ENCODE results near the gene ATP2A3.
A peak's percentile ranks its signal among the peaks of the same experiment; 100 is the strongest.

The ATP2A3 gene

GRCh38 chr17:3966720-3967363 is 2.6 kb upstream of the ATP2A3 start:
- Histone ChIP-seq H3F3A (ENCODE audit: low read depth) (peaks cover 7% of the 10 kb centered on the region; the same call in 1 of the 2 replicates), H3K9me2 (replicated peaks; ENCODE audit: low read depth, low read length) (no peaks in the 10 kb centered on the region), H3K36me3 (ENCODE audit: insufficient read depth, low read length) (no peaks in the 10 kb centered on the region), H3K4me3 (ENCODE audit: low read length, poor library complexity, severe bottlenecking) (no peak overlapping the region), H3K9me3 (ENCODE audit: insufficient read depth, low read depth, low read length) (no peaks in the 10 kb centered on the region), H2AFZ (ENCODE audit: low read length) (no peak overlapping the region), H3K27me3 (ENCODE audit: insufficient read depth, low read length, poor library complexity, severe bottlenecking) (no peaks in the 10 kb centered on the region), H3K4me2 (ENCODE audit: low read depth, low read length, poor library complexity, severe bottlenecking) (no peak overlapping the region), H3K79me2 (ENCODE audit: insufficient read depth, low read length) (peaks cover 21% of the 10 kb centered on the region), H3K9ac (ENCODE audit: low read depth, low read length, poor library complexity, severe bottlenecking) (no peak overlapping the region), H3K4me1 (ENCODE audit: insufficient read depth, low read length, poor library complexity, severe bottlenecking) (peaks cover 25% of the 10 kb centered on the region), H4K20me1 (ENCODE audit: insufficient read depth, low read length, poor library complexity, severe bottlenecking) (peaks cover 16% of the 10 kb centered on the region)
- no peak for TF ChIP-seq EZH2phosphoT487 (IDR thresholded peaks at IDR 0.05; ENCODE audit: borderline replicate concordance)
- TF ChIP-seq CTCF (conservative IDR thresholded peaks at IDR 0.05; ENCODE audit: low read length), result peak; percentile 38; the same call in 1 of the 2 replicates

GRCh38 chr17:3965118-3965800 is 1.0 kb upstream of the ATP2A3 start:
- TF ChIP-seq EZH2phosphoT487 (IDR thresholded peaks at IDR 0.05; ENCODE audit: borderline replicate concordance) (no peak), CTCF (conservative IDR thresholded peaks at IDR 0.05; ENCODE audit: low read length) (no peak)
- H3K4me3 ChIP-seq (ENCODE audit: low read length, poor library complexity, severe bottlenecking), result peak overlapping the region; percentile 93
- H3K36me3 ChIP-seq (ENCODE audit: insufficient read depth, low read length), result no peaks in the 10 kb centered on the region
- peak overlapping the region; percentile 93 for H3K9ac ChIP-seq (ENCODE audit: low read depth, low read length, poor library complexity, severe bottlenecking)
- no peak overlapping the region for H2AFZ ChIP-seq (ENCODE audit: low read length)
- peaks cover 27% of the 10 kb centered on the region for H4K20me1 ChIP-seq (ENCODE audit: insufficient read depth, low read length, poor library complexity, severe bottlenecking)
- H3K27me3 ChIP-seq (ENCODE audit: insufficient read depth, low read length, poor library complexity, severe bottlenecking), result no peaks in the 10 kb centered on the region
- H3K9me3 ChIP-seq (ENCODE audit: insufficient read depth, low read depth, low read length), result no peaks in the 10 kb centered on the region
- peaks cover 37% of the 10 kb centered on the region for H3K4me1 ChIP-seq (ENCODE audit: insufficient read depth, low read length, poor library complexity, severe bottlenecking)
- H3K4me2 ChIP-seq (ENCODE audit: low read depth, low read length, poor library complexity, severe bottlenecking), result peak overlapping the region; percentile 72
- H3K79me2 ChIP-seq (ENCODE audit: insufficient read depth, low read length), result peaks cover 36% of the 10 kb centered on the region
- peaks cover 7% of the 10 kb centered on the region; the same call in 1 of the 2 replicates for H3F3A ChIP-seq (ENCODE audit: low read depth)
- no peaks in the 10 kb centered on the region for H3K9me2 ChIP-seq (replicated peaks; ENCODE audit: low read depth, low read length)

- Histone ChIP-seq H3K79me2 (ENCODE audit: insufficient read depth, low read length) (peaks cover 51% of the 10 kb centered on the region), H3K9me2 (replicated peaks; ENCODE audit: low read depth, low read length) (no peaks in the 10 kb centered on the region), H3K4me2 (ENCODE audit: low read depth, low read length, poor library complexity, severe bottlenecking) (peak overlapping the region; percentile 98), H3K9ac (ENCODE audit: low read depth, low read length, poor library complexity, severe bottlenecking) (peak overlapping the region; percentile 97), H3K4me1 (ENCODE audit: insufficient read depth, low read length, poor library complexity, severe bottlenecking) (peaks cover 50% of the 10 kb centered on the region), H2AFZ (ENCODE audit: low read length) (no peak overlapping the region), H3F3A (ENCODE audit: low read depth) (peaks cover 7% of the 10 kb centered on the region; the same call in 1 of the 2 replicates), H4K20me1 (ENCODE audit: insufficient read depth, low read length, poor library complexity, severe bottlenecking) (peaks cover 40% of the 10 kb centered on the region), H3K36me3 (ENCODE audit: insufficient read depth, low read length) (no peaks in the 10 kb centered on the region), H3K9me3 (ENCODE audit: insufficient read depth, low read depth, low read length) (no peaks in the 10 kb centered on the region), H3K4me3 (ENCODE audit: low read length, poor library complexity, severe bottlenecking) (peak overlapping the region; percentile 93), H3K27me3 (ENCODE audit: insufficient read depth, low read length, poor library complexity, severe bottlenecking) (no peaks in the 10 kb centered on the region)
- TF ChIP-seq CTCF (conservative IDR thresholded peaks at IDR 0.05; ENCODE audit: low read length), result no peak
- TF ChIP-seq EZH2phosphoT487 (IDR thresholded peaks at IDR 0.05; ENCODE audit: borderline replicate concordance), result no peak
Observed at GRCh38 chr17:3963237-3964201, 718 bp downstream of the ATP2A3 start.
